Choroid plexus epithelial cell (primary cell): ENCODE results near the gene TXLNG.
A peak's percentile ranks its signal among the peaks of the same experiment; 100 is the strongest.

ENCODE experiments used
- DNase-seq: peaks from one replicate; pipeline ENCODE4 v3.0.0-alpha.2; 2010; ENCODE audit warnings: low read depth
- H3K4me3 ChIP-seq: 2 replicates; pipeline ENCODE4 v1.5.1; 2011; ENCODE audit warnings: low read depth, mild to moderate bottlenecking, control low read depth, low read length, moderate library complexity
- TF ChIP-seq, protein P1 (sequence below): conservative IDR thresholded peaks from 2 replicates; pipeline ENCODE4 v1.5.1; 2011; ENCODE audit warnings: low read depth, mild to moderate bottlenecking, control low read depth, inconsistent platforms, low read length, moderate library complexity

The TXLNG gene

DNA sequence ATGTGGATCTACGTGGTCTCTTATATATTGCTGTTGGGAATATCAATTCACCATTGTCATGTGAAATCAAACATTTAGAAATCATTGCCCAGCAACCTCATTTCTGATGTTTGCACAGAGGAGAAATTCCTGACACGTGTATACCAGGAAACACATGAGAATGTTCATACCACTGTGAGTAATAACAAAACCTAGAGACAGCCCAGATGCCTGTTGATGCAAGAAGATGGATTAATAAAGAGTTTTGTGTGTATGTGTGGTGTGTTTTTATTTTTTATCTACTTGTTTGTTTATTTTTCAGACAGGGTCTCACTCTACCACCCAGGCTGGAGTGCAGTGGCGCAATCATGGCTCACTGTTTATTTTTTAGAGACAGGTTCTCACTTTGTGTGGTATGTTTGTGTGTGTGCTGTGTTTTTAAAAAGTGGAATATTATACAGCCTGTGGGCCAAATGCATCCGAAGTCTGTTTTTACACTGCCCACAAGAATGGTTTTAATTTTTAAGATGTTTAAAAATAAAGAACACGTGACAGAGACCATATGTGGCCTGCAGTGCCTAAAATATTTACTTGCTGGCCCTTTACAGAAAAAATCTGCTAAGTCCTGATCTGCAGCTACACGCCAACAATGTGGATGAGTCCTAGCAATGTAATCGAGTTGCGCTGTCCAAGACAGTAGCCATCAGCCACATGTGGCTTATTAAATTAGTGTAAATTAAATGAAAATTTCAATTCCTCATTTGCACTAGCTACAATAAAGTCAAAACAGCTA is 39.2 kb downstream of the TXLNG start:
- peak; percentile 74 for DNase-seq
- TF ChIP-seq, protein P1, sequence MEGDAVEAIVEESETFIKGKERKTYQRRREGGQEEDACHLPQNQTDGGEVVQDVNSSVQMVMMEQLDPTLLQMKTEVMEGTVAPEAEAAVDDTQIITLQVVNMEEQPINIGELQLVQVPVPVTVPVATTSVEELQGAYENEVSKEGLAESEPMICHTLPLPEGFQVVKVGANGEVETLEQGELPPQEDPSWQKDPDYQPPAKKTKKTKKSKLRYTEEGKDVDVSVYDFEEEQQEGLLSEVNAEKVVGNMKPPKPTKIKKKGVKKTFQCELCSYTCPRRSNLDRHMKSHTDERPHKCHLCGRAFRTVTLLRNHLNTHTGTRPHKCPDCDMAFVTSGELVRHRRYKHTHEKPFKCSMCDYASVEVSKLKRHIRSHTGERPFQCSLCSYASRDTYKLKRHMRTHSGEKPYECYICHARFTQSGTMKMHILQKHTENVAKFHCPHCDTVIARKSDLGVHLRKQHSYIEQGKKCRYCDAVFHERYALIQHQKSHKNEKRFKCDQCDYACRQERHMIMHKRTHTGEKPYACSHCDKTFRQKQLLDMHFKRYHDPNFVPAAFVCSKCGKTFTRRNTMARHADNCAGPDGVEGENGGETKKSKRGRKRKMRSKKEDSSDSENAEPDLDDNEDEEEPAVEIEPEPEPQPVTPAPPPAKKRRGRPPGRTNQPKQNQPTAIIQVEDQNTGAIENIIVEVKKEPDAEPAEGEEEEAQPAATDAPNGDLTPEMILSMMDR: no peak
- no peak overlapping the region for H3K4me3 ChIP-seq

DNA sequence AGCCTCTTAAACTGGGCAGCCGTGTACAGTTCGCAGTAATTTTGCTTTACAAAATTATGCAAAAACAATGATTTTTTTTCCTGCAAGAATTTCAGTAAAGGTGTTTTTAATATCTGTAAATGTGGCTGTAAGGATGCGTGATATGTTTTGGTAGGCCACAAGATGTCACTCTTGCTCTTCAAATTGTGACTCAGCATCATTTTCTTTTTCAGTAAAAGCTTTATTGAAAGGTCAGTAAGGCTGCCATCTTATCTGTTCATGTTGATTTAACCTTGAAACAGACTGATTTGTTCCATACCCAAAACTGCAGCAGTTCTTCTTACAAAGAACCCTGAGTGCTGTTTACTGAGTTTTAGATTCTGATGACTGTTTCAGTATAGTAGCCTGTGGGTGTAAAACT is 39.9 kb downstream of the TXLNG start:
- TF ChIP-seq, protein P1: peak; percentile 44
- no peak overlapping the region for H3K4me3 ChIP-seq
- DNase-seq: peak; percentile 71

DNA sequence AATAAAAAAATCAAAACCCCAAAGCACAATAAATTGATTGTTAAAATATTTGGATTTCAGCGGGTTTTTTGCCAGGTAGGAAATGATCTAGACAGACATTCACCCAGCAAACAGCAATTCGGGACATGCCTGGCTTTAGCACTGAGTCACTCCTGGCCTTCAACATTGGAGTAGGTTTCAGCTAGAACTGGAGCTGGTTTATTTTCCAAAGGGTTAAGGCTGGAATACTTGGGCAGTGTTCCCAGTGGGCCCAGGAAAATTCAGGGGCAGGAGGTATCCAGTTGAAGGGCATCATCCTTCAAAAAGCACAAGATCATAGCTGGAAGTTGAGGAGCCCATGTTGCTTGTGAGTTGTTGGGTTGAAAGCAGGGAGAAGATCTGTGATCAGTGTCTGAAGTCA is 41.0 kb downstream of the TXLNG start:
- H3K4me3 ChIP-seq: no peak overlapping the region
- TF ChIP-seq, protein P1: no peak
- DNase-seq: peak; percentile 47

DNA sequence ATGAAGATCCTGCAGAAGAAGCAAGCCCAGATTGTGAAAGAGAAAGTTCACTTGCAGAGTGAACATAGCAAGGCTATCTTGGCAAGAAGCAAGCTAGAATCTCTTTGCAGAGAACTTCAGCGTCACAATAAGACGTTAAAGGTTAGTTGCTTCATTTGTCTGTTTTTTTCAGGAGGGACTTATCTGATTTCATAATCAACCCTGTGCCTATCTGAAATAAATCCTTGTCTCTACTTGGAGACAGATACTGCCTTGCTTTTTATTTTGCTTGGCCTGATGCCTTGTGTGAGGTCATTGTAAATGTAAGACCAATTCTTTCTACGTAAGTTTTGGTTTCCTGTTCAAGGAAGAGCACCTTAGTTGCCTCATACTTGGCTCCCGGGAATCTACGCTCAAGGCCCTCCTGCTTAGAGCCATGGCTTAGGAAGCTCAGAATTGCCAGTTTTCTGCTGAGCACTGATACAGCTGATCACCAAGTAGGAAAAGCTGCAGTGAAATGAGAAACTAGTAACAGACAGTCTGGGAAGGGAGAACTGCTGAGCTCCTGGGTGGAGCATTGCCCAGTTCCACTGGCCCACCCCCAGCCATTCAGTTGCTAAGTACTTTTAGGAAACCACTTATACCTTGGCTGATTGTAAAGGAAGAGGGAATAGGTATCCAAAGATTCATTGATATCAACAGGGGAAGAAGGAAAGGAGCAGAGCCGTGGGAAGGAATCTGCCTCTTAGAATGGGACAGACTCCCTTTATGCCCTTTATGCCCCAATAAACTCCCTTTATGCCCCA is 42.0 kb downstream of the TXLNG start:
- TF ChIP-seq, protein P1: no peak
- no peak overlapping the region for H3K4me3 ChIP-seq
- peak; percentile 96 for DNase-seq

DNA sequence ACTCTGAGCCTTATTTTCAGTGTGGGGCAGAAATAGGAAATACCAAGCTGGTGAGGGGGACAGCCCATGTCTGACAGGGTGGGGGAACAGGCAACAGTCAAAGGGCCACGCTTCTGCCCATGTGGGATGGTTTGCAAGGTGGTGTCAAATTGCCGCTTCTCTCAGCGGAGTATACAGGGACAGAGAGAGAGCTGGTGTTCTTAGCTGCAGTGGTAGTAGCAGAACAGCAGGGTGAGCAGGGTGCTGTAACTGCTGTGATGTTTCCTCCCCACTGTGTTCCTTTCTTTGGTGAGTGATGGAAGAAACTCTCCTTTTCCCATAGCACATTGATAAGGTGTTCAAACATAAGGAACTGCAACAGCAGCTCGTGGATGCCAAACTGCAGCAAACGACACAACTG is 46.0 kb downstream of the TXLNG start:
- DNase-seq: peak; percentile 68
- H3K4me3 ChIP-seq: no peak overlapping the region
- TF ChIP-seq, protein P1: peak; percentile 53

DNA sequence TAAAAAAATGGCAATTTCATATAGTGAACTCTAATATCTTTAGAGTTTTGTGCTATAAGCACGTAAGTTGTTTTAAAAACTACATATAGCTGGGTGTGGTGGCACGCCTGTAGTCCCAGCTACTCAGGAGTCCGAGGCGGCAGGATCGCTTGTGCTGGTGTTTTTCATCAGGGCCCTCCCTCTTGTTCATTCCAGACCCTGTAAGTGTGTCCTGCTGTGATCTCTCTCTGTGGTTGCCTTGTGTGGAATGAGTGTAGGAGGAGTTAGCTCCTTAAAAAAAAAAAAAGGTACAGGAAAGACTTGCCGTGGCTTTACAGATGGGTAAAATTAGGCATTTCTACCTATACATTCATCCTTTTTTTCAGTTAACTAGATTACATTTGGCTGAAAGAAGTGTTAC is 48.5 kb downstream of the TXLNG start:
- no peak overlapping the region for H3K4me3 ChIP-seq
- TF ChIP-seq, protein P1: no peak
- peak; percentile 91 for DNase-seq

DNA sequence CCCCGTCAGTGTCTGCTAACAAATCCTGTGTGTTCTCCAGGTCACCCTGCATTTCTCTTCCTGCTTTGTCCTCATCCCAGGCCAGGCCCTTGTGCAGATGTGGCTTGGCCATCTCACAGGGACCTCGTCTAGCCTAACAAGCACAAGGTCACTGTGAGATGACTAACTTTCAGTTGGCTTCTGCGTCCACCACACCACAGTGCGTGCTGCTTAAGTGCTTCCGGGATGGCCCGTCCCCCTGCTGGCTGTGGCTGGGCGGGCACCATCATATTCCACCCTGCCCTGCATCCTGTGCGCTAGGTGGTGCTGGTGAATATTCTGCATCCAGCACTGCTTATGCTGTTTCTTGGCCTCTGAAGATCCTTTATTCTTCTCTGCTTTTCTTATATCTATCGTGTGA is 50.1 kb downstream of the TXLNG start:
- TF ChIP-seq, protein P1: peak; percentile 39
- DNase-seq: no peak
- H3K4me3 ChIP-seq: no peak overlapping the region
